GM19372 (cell line): ENCODE data around the gene KRT32.

ENCODE experiments used
- ATAC-seq: cut with Tn5 transposase; IDR thresholded peaks from one replicate; pipeline ENCODE4 v1.9.1; 2021; ENCODE audit warnings: mild to moderate bottlenecking, low read depth, moderate library complexity; ENCODE audit not compliant: unreplicated experiment

The KRT32 gene

GRCh38 chr17:41468346-41468745 is 1.2 kb upstream of the KRT32 start:
- ATAC-seq, result no peak

GRCh38 chr17:41467561-41467960 is 375 bp upstream of the KRT32 start:
- no peak for ATAC-seq

GRCh38 chr17:41464682-41465081 is 2.5 kb downstream of the KRT32 start:
- no peak for ATAC-seq

GRCh38 chr17:41464173-41464572 is 3.0 kb downstream of the KRT32 start:
- no peak for ATAC-seq

- ATAC-seq, result no peak
Observed at GRCh38 chr17:41463746-41464145, 3.4 kb downstream of the KRT32 start.

- ATAC-seq, result no peak
Observed at GRCh38 chr17:41462705-41463104, 4.5 kb downstream of the KRT32 start.

- ATAC-seq, result no peak
Observed at GRCh38 chr17:41457676-41458075, 9.5 kb downstream of the KRT32 start.

GRCh38 chr17:41456204-41456603 is 11.0 kb downstream of the KRT32 start:
- ATAC-seq, result no peak

GRCh38 chr17:41455236-41455635 is 11.9 kb downstream of the KRT32 start:
- no peak for ATAC-seq

- ATAC-seq, result no peak
Observed at GRCh38 chr17:41453066-41453465, 14.1 kb downstream of the KRT32 start.

- no peak for ATAC-seq
Observed at GRCh38 chr17:41452281-41452680, 14.9 kb downstream of the KRT32 start.

- no peak for ATAC-seq
Observed at GRCh38 chr17:41451154-41451728, 15.9 kb downstream of the KRT32 start.

GRCh38 chr17:41449008-41449407 is 18.2 kb downstream of the KRT32 start:
- no peak for ATAC-seq

- ATAC-seq, result no peak
Observed at GRCh38 chr17:41448506-41448905, 18.7 kb downstream of the KRT32 start.

GRCh38 chr17:41446806-41447205 is 20.4 kb downstream of the KRT32 start:
- ATAC-seq, result no peak

GRCh38 chr17:41444640-41445039 is 22.5 kb downstream of the KRT32 start:
- no peak for ATAC-seq

GRCh38 chr17:41444186-41444585 is 23.0 kb downstream of the KRT32 start:
- no peak for ATAC-seq

GRCh38 chr17:41442739-41443138 is 24.4 kb downstream of the KRT32 start:
- no peak for ATAC-seq

GRCh38 chr17:41440531-41441033 is 26.6 kb downstream of the KRT32 start, which contains the start of gene KRT38:
KRT38 (minus strand) TSS chr17:41440983; CDS start chr17:41440921, 62 bp downstream.
- ATAC-seq, result no peak

- no peak for ATAC-seq
Observed at GRCh38 chr17:41439375-41439774, 27.8 kb downstream of the KRT32 start.

- no peak for ATAC-seq
Observed at GRCh38 chr17:41437769-41438168, 29.4 kb downstream of the KRT32 start.

- no peak for ATAC-seq
Observed at GRCh38 chr17:41437254-41437653, 29.9 kb downstream of the KRT32 start.

- ATAC-seq, result no peak
Observed at GRCh38 chr17:41434415-41434814, 32.8 kb downstream of the KRT32 start.
